DND-41 (cell line): ENCODE results near the gene PRF1.

Source experiments
- EZH2 ChIP-seq: IDR thresholded peaks from 3 replicates; pipeline ENCODE4 v1.6.1; 2012; ENCODE audit warnings: borderline replicate concordance, low read depth, mild to moderate bottlenecking, moderate library complexity, low read length, inconsistent platforms; ENCODE audit not compliant: severe bottlenecking
- TF ChIP-seq, protein P1 (sequence below): IDR thresholded peaks from 2 replicates; pipeline ENCODE4 v1.5.1; 2012; ENCODE audit warnings: borderline replicate concordance, low read length, moderate library complexity, mild to moderate bottlenecking; ENCODE audit not compliant: poor library complexity, severe bottlenecking; ENCODE audit errors: extremely low read depth

DNA sequence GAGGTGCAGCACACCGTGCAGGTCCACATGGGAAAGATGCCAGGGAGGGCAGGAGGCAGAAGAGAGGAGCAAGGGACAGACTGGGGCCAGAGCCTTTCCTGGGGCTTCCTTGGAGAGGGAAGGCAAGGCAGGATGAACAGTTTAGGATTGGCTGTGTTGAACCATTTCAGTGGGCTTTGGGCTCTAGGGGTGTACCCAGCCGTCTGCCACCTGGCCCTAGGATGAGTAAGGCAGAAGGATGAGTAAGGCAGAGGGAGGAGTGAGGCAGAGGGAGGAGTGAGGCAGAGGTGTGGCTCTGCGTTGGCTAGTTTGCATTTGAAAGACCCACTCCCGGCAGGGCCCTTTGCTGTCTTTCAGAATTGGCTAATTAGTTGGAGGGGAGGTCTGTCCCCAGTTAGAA lies 31.5 kb upstream of the PRF1 start:
- no peak for TF ChIP-seq EZH2
- TF ChIP-seq, protein P1, sequence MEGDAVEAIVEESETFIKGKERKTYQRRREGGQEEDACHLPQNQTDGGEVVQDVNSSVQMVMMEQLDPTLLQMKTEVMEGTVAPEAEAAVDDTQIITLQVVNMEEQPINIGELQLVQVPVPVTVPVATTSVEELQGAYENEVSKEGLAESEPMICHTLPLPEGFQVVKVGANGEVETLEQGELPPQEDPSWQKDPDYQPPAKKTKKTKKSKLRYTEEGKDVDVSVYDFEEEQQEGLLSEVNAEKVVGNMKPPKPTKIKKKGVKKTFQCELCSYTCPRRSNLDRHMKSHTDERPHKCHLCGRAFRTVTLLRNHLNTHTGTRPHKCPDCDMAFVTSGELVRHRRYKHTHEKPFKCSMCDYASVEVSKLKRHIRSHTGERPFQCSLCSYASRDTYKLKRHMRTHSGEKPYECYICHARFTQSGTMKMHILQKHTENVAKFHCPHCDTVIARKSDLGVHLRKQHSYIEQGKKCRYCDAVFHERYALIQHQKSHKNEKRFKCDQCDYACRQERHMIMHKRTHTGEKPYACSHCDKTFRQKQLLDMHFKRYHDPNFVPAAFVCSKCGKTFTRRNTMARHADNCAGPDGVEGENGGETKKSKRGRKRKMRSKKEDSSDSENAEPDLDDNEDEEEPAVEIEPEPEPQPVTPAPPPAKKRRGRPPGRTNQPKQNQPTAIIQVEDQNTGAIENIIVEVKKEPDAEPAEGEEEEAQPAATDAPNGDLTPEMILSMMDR = no peak
